ENCODE data around the gene IQGAP3. TPM values are rescaled to one million over a fixed set of nuclear protein-coding genes. Genes with fewer than 3 reads are reported as not detected.

The IQGAP3 gene
- total RNA-seq, 1 experiment from 2014 or later: 9.2 TPM

DNA sequence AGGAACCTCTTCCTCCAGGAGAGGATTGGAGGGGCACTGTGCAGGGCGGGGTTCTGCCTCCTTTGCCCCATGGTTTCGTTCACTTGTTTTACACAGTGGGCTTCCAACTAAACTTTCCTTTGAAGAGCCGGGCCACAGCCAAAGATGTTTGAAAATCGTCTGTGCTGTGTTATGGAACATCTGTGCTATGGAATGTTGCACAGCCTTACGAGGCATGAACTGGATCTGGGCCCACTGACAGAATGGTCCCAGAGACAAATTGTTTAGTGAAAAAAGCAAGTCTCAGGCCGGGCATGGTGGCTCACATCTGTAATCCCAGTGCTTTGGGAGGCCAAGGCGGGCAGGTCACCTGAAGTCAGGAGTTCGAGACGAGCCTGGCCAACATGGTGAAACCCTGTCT is 59.2 kb downstream of the IQGAP3 start:
- no peak for DNase-seq (ENCODE audit: low spot score)

DNA sequence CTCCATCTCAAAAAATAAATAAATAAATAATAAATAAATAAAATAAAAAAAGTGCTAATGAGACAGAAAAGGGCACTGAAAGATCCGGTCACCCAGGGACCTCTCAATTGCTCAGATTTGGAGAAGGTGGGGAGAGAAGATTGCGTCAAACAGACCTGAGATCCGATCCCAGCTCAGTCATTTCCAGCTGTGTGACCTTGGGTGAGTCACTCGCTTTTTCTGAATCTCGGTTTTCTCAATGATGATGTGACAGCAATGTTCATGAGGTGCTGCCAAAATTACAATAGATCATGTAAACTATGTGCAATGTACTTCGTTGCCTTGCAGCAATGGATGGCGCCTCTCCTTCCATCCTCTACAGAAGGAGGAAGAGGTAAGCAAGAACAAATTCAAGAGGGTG is 60.7 kb downstream of the IQGAP3 start:
- DNase-seq (ENCODE audit: low spot score): no peak

DNA sequence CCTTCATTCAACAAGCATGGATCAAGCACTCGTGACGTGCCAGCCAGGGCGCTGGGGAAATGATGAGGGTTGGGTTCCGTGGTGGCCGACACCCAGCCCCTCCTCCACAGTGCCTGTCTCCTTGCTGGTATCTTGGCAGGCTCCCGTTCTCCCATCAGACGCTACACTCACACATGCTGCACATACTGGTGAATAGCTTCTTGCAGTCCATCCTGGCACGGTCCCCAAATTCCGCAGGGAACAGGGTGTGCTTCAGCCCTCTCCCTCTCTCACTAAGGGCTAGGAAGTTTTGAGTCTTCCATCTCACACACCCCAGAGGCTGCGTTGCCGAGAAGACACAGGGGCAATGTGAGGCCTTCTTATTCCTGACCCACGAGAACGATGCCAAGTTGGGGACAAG is 61.7 kb downstream of the IQGAP3 start:
- no peak for DNase-seq (ENCODE audit: low spot score)

DNA sequence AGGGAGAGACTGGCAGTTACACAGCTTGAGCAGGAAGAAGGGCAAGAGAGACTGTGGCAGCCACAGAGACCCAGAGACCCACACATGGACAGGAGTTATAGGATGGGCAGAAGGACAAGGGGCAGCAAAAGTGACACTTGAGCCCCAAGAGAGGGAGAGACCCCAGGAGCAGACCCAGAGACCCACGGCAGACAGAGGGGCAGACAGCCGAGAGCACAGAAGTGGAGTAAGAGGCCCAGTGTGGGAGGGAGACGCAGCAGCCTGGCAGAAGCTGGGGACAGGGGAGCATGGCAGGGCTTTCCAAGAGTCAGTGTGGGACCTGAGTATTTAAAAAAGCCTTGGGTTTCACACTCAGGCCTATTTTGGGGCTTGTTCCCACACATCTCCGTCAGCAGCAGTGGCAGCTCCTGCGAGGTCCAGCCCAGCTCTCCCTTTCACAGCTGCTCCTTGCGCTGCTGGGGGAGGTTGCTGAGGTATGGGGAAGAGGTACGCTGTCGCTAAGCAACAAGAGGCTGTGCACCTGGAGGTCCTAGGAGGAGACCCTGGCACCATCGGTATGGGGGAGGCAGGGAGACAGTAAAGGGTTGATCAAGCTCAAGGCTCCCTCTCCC is 62.8 kb downstream of the IQGAP3 start:
- no peak for DNase-seq (ENCODE audit: low spot score)

DNA sequence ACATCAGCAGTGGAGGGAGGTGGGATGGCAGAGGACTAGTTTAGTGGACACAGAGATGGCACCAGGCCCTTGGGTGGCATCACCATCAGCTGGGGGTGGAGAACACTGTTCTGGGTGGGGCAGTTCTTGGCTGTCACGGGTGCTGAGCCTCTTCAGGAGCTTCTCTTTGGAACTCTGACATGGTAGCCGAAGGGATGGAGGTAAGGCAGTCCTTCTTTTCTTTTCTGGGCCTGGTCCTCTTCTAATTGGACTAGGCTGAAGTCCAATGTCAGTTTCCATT is 63.5 kb downstream of the IQGAP3 start:
- no peak for DNase-seq (ENCODE audit: low spot score)

DNA sequence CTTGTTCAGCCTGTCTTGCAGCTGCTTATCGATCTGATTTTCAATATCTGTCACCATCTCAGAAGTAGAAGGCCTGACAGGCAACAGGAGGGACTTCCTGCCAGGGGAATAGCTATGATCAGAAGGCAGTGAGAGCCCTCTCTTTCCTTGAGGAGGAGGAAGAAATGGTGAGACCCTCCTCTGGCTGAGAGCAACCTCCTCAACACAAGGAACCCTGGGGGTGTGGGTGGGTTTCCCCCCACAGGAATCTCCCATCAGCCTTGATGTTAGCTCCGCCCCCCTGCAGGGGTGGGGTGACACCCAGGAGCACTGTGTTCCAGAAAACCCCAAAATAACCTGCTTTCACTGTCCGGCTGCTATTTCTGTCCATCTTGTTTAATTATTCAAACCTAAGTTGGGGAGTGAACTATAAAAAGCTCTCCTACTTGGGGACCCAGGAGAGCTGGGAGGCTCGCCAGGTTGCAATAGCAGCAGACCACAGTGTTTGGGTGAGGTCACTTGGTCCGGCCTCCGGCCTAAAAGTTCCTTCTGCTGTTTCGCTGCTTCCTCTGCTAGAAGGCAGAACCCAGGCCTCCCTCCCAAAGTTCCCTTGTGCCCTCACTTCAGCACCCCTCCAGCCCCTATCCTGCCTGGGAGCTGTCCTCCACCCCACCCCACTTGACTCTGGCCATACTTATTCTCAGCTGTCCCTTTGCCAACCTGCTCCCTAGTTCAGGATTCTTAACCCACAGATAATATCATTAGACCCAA is 64.0 kb downstream of the IQGAP3 start:
- DNase-seq (ENCODE audit: low spot score): no peak

DNA sequence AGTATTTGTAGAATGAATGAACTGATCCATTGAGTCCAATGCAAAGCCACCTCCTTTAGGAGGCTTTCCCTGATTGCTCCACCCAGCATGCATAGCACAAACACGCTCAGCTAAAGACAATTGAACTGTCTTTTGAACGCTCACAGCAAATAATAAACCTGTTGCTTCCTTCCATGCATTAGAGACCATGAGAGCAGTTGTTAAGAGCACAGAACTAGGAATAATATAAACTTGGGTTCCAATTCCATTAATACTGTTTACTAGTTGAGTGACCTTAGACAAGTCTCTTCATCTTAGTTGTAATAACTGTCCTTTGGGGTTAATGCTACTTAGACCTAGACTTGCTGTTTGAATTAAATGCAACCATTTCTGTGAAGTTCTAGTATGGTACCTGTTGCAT is 65.9 kb downstream of the IQGAP3 start:
- DNase-seq (ENCODE audit: low spot score): no peak

DNA sequence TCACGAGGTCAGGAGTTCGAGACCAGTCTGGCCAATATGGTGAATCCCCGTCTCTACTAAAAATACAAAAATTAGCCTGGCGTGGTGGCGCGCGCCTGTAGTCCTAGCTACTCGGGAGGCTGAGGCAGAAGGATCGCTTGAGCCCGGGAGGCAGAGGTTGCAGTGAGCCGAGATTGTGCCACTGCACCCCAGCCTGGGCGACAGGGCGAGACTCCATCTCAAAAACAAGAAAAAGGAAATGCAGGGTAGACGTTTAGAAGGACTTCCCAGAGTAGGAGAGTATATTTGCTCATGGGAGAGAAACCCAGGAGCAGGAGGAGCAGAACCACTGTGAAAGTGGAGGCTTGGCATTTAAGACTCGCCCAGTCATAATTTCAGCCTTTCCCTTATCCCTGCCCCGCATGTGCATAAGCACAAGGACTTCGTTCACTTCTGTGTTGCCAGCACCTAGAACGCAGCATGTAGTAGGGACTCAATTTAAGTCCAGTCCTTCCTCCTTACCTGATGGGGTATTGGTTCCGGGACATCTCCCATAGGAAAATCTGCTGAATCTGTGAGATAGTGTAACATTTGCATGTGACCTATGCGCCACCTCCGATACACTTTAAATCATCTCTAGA is 66.6 kb downstream of the IQGAP3 start:
- no peak for DNase-seq (ENCODE audit: low spot score)

DNA sequence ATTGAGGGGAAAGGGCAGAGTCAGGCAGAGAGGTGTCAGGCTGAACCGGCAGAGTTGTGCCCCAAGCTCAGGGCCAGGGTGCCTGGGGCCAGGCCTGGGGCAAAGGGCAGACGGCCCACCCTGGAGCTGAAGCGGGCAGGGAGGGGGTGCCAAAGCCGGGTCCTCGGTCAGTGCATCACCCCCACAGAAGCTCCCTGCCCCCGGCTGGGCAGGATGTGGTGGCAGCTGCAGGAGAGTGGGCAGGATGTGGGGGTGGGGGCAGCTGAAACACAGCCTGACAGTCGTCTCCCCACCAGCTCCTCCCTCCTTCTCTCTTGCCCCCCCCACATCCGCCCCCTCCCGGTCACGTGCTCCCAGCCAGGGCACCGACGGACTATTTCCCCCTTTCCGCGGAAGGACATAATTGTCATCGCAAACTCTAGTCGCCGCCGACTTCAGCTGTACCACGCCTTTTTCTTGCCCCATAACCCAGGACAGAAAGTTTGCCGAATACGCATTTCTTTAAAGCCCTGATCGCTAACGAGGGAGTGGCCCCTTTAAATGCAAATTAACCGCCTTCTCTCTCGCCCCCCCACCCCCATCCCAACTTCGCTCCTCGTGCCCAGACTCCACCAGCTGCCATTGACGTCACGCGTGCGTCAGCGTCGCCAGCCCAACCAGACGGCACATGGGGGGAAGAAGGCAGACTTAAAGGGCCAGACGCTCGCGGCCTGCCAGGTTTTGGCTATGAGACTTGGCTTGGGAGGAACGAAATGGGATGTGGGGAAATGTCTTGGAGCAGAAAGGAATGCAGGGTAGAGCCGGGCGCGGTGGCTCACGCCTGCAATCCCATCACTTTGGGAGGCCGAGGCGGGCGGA is 67.3 kb downstream of the IQGAP3 start:
- peak; percentile 99 for DNase-seq (ENCODE audit: low spot score)

DNA sequence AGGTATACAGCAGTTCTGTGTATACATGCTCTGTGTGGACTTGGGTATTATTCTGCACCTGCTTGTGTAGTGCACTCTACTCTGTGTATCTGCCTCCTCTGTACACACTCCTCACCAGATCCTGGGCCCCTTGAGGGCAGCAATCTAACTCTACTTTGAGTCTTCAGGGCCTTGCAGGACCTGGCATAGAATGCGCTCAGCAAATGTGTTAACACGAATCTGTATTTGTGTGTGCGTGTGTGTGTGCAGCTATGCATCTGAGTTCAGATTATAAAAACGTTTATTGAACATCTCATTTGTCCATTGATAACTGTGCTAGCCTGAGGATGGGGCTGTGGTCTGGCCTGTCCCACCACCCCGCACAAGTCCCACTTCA is 67.9 kb downstream of the IQGAP3 start:
- no peak for DNase-seq (ENCODE audit: low spot score)

DNA sequence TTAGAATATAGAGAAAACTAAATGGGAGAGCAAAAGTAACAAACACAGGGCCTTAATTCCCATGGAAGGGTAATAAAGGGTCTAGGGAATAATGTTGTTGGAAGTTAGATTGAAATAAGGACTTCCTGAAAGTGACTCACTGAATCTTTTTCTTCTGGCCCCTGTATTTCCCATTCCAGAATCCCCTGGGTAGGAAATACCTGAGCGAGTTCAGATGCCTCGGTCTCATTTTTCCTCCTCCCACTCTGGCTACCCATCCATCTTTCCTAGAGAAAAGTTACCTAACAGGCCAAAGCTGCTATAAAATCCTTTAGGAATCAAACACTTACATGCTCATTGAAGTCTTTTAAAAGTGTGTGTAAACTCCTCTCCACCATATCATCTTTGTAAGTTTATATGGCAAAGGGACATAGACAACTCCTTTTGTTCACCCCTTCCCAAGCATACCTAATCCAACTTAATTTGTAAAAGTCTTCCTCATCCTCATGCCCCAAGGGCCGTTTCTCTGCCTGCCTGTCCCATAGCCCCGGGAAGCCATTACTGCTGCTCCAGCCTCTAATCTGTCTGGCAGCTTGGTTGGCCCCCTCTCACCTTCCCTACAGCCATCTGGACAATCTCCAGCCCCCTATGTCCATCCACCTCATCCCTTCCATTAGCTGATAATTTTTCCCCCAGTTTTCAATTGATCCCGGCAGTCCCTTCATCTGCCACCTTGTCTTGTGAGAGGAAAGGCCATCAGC is 68.5 kb downstream of the IQGAP3 start:
- no peak for DNase-seq (ENCODE audit: low spot score)

DNA sequence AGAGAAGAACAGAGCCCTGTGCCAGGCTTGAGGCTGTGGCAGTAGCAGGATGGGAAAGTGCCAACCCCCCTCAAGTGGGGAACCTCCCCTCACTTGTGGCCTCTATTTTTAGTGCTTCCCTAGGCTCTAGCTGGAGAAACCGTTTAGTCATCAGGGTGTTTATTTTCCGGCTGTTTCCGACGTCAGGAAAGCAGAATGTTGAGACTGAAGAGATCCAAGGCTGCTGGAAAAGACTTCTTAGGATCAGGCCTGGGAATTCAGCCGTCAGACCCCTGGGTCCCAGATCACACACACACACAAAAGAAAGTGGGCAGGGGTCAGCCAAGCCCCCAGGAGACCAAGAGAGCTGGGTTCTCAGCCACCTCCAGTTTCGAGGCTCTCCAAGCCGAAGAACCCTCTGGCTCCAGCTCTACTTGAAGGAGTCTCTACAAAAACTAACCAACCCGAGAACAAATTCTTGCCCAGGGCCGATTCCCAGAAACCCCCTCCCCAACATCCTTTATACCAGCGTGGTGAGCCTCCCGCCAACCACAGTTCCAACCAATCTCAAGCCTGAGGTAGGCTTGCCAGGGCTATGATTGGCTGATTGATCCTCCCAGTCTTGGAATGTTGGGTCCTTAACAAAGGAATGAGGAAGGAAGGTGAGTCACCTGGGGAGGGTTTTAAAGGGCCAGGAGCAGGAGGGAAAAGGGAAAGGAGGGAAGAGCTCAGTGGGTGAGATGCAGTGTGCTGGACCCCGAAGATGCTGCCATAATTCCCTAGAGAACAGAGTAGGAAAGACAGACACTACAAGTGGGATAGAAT is 69.3 kb downstream of the IQGAP3 start:
- peak; percentile 95 for DNase-seq (ENCODE audit: low spot score)

DNA sequence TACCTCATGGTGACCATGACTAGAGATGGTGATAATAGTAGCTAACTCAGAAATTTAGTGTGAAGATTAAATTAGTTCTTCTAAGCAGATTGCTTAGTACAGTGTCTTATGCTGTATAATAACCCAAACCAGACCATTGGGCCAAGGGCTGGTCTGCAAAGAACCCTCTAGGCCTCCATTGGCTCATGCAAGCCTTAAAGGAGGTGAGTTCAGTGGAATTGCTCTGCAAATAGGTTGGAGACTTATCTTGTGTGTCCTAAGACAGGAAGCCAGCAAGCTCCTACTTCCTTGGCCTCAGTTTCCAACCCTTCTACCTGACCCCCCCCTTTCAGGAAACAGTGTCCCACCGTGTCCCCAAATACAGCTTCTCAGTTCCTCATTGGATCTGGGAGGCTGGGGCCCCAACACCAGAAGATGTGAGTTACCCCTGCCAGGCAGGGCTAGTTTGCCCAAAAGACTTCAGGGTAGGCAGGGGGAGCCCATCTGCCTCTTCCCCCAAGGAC is 69.9 kb downstream of the IQGAP3 start:
- DNase-seq (ENCODE audit: low spot score): no peak

DNA sequence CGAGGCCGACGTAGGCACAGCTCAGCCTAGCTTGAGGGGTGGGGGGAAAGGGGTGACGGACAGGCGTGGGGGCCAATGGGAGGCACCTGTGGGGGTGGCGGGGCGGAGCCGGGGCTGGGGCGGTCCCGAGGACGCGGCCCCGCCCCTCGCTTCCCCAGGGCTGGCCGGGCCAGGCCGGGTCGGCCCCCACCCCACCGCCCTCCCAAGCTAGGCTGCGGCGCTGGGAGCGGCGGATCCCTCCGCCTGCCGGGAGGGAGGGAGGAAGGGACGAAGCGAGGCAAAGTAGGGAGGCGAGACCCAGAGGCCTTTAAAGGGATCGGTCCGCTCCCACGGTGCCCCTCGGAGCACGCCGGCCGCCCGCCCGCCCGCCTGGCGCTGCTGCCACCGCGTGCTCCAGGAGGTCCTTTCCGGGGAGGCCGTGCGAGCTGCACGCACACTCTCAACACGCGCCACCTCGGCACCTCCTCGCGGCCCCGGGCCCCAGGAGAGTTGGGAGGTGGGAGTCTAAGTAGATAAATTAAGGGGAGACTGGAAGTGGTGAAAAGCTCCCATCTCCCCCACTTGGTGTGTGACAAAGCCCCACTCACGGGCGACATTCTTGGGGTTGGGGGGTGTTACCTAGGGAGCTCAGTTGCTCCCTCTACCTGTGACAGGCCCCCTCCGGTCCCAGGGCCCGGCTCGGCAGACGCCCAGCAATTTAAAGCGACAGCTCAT is 71.4 kb downstream of the IQGAP3 start:
- DNase-seq (ENCODE audit: low spot score): peak; percentile 90

DNA sequence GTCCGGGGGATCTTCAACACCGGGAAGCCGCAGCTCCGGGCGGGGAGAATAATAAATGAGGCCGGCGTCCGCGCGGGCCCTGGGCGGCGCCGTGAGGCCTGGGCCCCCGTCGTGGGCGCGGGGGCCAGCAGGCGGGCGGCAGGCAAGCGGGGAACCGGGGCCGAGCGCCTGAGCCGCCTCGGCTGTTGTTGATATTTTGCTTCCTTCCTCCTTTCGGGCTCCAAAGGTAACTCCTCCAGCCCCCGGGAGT is 71.9 kb downstream of the IQGAP3 start, which contains the start of gene MEF2D:
Gene MEF2D, minus strand, starts transcription at position 233 of the 250 bp plus-strand sequence. CDS start 17,483 bp downstream, outside the sequence.
- DNase-seq (ENCODE audit: low spot score): no peak

DNA sequence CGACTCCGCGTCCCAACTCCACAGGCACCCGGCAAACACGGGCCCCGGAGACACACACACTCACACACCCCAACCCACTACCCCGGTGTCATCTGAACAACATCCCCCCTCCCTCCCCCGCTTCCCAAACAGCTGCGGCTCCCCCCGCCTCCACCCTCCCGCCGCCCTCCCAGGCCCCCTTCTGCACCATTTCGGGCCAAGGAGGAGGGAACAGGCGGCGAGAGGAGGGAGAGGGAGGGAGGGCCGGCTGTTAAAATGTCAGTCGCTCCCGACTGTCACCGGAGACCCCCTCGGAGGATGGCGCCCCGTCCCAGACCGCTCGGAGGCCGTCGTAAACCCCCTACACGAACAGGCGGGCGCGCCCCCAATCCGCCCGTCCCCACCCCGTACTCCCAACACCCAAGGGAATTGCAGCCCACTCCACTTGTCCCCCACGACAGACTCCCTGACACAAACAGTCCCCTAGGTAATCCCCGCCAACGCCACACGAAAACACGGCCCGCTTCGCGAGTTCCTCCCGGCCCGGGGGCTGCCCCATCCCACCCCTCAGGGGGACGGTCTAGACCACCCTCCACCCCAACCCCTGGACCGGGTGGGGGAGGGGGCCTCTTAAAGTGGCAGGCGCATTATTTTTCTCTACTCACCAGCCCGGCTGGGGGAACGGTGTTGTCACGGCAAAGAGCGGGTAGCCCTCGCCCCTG is 72.4 kb downstream of the IQGAP3 start:
- DNase-seq (ENCODE audit: low spot score): no peak

DNA sequence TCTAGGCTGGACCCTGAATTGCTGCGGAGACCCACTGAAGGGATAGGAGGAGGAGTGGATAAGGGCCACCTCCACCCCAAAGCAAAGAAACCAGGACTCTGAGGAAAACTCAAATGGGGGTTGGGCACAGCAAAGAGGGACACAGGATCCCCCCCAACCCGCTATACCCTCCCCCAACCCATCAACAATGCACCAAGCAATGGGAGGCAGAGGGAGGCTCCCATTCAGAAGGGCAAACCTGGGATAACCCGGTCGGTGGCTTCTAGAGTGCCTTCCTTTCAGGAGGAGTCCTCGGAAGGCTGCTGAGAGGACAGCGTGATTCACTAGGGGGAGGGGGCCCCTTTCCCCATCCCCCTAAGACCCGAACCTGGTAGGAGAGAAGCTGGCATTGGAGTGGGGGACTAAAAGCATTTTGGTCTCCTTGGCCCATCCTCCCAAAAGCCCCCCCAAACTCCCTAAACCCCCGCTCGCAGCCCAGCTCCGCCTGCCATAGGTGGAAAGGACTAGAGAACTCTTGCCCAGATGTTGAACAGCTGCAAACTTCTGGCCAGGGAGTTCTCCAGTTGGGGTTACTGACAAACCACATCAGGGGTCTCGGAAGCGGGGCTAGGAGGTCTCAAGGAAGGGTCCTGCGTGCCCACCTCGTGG is 73.0 kb downstream of the IQGAP3 start:
- DNase-seq (ENCODE audit: low spot score): no peak

DNA sequence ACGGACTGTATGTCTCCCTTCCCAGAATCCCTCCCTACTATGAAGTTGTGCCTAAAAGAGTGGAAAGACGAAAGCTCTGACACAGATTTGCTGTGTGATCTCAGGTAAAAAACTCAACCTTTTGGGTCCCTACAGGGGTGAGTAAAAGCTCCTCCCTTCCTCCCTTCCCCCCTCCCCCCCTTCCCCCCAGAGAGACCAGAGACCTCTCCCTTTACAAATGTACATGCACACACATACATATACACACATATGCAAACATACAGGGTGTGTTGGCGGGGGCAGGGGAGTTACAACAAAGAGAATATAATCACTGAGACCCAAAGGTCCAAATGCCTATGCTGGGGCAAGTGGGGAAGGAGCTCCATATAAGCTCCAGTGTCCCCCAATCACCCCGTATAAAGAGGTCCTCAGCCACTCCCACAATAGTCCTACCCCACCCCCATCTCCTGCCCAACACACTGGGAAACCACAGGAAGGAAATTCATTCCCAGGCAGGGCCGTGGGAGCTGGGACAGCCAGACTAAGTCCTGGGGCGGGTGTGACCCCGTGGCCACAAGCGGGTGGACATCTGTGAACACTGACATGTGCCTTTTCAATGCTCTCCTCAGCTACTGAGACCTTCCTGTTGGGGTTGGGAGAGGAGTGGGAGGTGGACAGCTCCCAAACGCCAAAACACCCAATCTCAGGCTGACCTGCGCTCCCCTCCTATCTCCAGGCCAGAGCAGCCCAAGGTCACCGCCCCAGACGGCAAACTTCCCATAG is 73.8 kb downstream of the IQGAP3 start:
- DNase-seq (ENCODE audit: low spot score): no peak
